COLO829 (cell line): ENCODE measurements around the gene C2.
A peak's percentile ranks its signal among the peaks of the same experiment; 100 is the strongest.
"Not testable (repeated sequence)": the region's sequence is repeated elsewhere in the genome, so short reads cannot be mapped to it uniquely, and the experiment has no call there.

ENCODE experiments used
- DNase-seq: peaks from one replicate; pipeline ENCODE4 v3.0.0; 2012; ENCODE audit warnings: low spot score

Gene C2

DNA sequence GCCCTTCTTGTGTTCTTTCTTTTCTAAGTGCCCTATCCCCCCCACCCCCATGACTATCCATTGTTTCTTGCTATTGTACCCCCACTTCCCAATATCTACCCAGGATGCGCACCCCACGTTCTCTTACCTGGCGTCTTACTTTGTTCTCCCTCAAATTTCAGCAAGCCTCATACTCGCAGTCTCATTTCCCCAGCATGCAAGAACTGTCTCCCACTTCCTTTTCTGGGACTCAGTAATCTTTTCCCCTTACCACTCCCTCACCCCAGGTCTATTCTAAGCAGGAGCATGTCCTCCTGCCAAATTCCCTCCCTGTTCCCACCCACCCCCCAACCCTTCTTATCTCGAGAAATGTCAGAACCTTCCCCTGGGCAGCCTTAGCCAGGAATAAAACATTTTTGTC is 28.3 kb upstream of the C2 start:
- no peak for DNase-seq

- DNase-seq, result no peak
Observed at GRCh38 chr6:31899882-31900722, 27.4 kb upstream of the C2 start.

DNA sequence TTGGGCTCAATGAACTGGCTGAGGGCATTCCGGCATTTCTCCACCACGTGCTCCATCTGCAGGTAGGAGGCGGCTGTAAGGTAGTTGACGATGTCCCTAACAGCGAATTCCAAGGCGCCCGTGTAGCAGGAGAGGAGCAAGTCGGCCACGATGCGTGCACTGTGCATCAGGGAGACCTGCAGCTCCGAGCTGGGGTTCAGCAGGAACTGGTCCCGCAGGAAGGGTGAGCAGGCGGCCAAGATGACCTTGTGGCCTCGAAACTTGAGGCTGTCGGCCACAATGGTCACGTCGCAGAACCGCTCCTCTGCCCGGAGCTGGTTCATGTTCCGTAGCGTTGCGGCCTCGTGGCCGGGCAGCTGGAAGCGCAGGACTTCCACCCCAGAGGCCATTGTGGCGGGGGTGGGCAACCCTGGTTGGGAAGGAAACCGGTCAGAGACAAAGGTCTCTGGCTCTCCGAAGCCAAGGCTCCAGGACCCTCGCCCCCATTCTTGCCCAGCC is 26.6 kb upstream of the C2 start:
- no peak for DNase-seq

DNA sequence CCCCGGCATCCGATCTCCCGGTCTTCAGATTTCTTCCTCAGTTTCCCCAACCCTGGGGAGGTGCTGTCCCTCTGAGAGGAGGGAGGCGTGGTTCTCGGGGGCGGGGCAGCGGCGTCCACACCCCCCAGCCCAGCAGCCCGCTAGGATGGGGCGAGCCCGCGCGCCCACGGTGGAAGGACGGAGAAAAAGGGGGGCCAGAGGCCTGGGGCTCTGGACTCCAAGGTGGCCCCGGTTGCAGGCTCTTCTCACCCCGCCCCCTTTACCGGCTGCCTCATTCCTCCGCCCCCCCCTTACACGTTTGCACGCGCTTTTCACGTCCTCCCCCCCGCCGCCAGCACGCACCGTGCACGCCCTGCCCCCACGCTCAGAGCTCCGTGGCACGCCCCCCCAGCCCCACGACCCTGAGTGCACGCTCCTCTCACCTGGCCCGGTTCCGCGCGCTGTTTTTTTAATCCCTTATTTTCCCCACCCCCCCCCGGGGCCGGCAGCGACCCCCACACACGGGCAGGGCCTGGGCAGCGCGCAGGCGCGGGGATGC is 26.0 kb upstream of the C2 start:
- peak; percentile 25 for DNase-seq

- DNase-seq, result peak; percentile 85
Observed at GRCh38 chr6:31901953-31902643, 25.4 kb upstream of the C2 start, which contains the start of gene ZBTB12. ZBTB12 (minus strand) TSS chr6:31902086; CDS start chr6:31901305, 781 bp downstream.

DNA sequence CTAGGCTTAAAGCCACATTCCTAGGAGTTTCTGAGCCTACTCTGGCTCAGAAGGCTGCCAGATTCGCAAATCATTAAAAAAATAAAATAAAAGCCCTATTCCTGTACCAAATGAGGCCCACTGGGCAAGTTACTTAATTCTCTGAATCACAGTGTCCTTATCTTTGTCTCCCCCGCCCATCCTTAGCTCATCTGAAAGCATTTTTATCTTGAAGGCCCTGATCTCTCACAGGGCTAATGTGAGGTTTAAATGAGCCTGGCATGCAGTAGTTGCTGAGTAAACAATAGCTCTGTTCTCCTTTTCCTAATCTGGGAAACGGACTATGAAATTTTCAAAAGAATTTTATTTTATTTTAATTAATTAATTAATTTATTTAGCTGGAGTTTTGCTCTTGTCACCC is 23.6 kb upstream of the C2 start:
- no peak for DNase-seq

- DNase-seq, result no peak
Observed at GRCh38 chr6:31905041-31905440, 22.5 kb upstream of the C2 start.

DNA sequence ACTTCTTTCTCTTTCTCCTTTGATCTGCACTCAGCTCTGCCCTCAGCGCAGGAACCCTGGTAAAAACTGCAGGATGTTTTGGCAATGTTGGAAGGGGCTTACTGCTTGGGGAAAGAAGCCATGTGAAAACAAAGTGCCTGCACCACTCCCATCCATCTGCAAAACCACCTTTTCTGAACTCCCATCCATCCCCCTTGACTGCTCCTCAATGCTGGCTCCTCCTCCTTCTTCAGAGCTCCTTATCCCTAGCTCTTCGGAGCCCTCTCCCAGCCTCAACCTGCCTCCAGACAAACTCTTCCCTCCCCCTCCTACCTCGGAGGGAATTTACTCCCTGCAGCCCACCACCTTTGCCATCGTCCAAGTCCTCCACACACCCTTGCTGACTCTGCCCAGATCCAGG is 21.4 kb upstream of the C2 start:
- DNase-seq, result no peak

DNA sequence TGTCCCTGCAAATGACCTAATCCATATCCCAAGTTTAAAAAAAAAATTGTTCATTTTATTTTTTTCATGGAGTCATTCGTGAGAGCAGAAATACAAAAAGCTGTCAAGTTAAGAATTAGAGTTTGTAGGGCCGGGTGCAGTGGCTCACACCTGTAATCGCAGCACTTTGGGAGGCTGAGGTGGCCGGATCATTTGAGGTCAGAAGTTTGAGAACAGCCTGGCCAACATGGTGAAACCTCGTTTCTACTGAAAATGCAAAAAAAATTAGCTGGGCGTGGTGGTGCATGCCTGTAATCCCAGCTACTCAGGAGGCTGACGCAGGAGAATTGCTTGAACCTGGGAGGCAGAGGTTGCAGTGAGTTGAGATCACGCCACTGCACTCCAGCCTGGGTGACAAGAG is 20.8 kb upstream of the C2 start:
- not testable (repeated sequence) for DNase-seq

GRCh38 chr6:31907158-31907813 is 20.2 kb upstream of the C2 start:
- DNase-seq, result no peak

DNA sequence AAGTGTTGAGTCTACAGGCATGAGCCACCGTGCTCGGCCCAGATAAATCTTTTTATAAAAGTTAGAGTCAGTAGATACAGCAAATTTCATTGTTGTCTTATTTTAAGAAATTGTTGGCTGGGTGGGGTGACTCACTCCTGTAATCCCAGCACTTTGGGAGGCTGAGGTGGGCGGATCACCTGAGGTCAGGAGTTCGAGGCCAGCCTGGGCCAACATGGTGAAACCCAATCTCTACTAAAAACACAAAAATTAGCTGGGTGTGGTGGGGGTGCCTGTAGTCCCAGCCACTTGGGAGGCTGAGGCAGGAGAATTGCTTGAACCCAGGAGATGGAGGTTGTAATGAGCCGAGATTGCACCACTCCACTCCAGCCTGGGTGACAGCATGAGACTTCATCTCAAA is 19.3 kb upstream of the C2 start:
- DNase-seq, result not testable (repeated sequence)

DNA sequence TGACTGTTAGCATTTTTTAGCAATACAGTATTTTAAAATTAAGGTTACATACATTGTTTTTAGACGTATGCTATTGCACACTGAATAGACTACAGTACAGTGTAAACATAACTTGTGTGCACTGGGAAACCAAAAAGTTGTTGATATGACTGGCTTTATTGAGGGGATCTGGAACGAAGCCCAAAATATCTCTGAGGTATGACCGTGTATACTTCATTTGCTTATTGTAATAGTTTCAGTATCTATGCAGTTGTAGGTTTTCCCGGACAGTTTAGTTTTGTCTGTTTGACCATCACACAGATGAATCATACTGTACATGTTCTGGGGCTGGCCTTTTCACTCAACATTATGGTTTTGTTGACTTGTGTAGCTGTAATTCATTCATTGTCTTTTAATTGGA is 18.7 kb upstream of the C2 start:
- DNase-seq, result no peak

- not testable (repeated sequence) for DNase-seq
Observed at GRCh38 chr6:31909298-31909697, 18.2 kb upstream of the C2 start.

- no peak for DNase-seq
Observed at GRCh38 chr6:31911826-31912585, 15.5 kb upstream of the C2 start.

DNA sequence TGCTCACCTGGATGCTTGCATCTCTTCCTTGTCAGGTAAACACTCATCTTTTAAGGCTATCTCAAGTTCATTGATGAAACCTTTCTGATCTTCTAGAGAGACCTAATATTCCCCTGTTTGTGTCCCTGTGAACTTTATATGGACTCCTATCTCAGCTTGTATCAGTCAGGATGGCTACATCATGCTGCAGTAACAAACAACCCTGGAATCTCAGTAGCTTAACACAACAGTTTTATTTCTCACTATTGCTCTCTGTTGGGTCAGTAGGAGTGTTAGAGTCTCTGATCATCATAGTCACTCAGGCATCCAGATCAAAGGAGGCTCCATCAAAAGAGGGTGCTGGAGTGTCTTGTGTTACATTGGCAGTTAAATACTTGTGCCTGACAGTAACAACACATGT is 12.2 kb upstream of the C2 start:
- no peak for DNase-seq

GRCh38 chr6:31915756-31916155 is 11.8 kb upstream of the C2 start:
- no peak for DNase-seq

DNA sequence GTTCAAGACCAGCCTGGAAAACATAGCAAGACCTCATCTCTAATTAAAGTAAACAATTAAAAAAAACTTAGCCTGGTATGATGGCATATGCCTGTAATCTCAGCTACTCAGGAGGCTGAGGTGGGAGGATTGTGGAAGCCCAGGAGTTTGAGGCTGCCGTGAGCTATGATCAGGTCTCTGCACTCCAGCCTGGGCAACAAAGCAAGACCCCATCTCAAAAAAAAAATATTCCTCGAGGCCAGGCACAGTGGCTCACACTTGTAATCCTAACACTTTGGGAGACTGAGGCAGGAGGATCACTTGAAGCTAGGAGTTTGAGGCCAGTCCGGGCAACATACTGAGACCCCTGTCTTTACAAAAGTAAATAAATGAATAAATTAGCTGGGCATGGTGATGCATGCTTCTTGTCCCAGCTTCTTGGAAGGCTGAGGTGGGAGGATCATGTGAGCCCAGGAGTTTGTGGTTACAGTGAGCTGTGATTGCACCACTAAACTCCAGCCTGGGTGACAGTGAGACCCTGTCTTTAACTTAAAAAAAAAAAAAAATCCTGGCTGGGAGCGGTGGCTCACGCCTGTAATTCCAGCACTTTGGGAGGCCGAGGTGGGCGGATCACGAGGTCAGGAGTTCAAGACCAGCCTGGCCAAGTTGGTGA is 9.3 kb upstream of the C2 start:
- no peak for DNase-seq

- no peak for DNase-seq
Observed at GRCh38 chr6:31919624-31920303, 7.8 kb upstream of the C2 start.

DNA sequence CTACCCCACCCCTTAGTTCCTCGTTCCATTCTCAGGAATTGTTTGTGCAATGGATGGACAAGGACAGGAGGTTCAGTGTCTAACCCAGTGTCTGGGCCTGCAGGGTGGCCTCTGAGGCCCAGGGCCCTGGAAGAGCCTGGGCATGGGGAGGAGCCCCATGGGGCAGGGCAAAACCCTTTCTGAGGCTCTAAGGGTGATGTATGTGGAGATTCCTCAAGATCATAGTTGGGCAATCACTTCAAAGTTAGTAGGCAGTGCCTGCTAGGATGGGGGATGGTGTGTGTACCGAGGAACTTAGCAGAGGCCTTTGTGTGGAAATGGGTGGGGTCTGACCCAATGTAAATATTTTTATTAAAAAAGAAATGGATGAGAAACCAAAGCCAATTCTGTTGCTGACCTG is 6.7 kb upstream of the C2 start:
- DNase-seq, result no peak

- DNase-seq, result no peak
Observed at GRCh38 chr6:31922942-31923341, 4.6 kb upstream of the C2 start.
